HEK293T (cell line): ENCODE results near the gene CNST.

Experiments used
- CTCF ChIA-PET: fragments of 350-600 bp; formaldehyde crosslinking; extraction: SDS; loops from one replicate; lab custom pipeline; 2021; ENCODE audit warnings: antibody characterized with exemption, inconsistent platforms; lab: Yijun Ruan, JAX
- POLR2A ChIA-PET: fragments of 350-600 bp; formaldehyde crosslinking; extraction: SDS; loops from one replicate; lab custom pipeline; 2020; ENCODE audit warnings: antibody characterized with exemption, inconsistent platforms; lab: Yijun Ruan, JAX
- DNase-seq: peaks from one replicate; pipeline ENCODE4 v3.0.0; 2012; ENCODE audit warnings: mixed read lengths; ENCODE audit errors: extremely low spot score
- ARNT ChIP-seq: fragments of 450-650 bp; IDR thresholded peaks from 2 replicates; pipeline ENCODE4 v1.6.1; 2017; ENCODE audit warnings: mild to moderate bottlenecking
- BHLHE40 ChIP-seq: fragments of 450-650 bp; IDR thresholded peaks from 2 replicates; pipeline ENCODE4 v1.6.1; 2016; ENCODE audit warnings: mild to moderate bottlenecking, moderate library complexity, borderline replicate concordance
- CTBP1 ChIP-seq: fragments of 450-650 bp; IDR thresholded peaks from 2 replicates; pipeline ENCODE4 v1.6.1; 2016; ENCODE audit warnings: borderline replicate concordance
- ELF4 ChIP-seq: fragments of 450-650 bp; IDR thresholded peaks from 2 replicates; pipeline ENCODE4 v1.6.1; 2017; ENCODE audit warnings: antibody characterized with exemption
- FOXA1 ChIP-seq: fragments of 450-650 bp; IDR thresholded peaks from 2 replicates; pipeline ENCODE4 v1.6.1; 2016; ENCODE audit warnings: mild to moderate bottlenecking
- FOXK2 ChIP-seq: fragments of 450-650 bp; IDR thresholded peaks from 2 replicates; pipeline ENCODE4 v1.6.1; 2016; ENCODE audit warnings: mild to moderate bottlenecking
- FOXM1 ChIP-seq: fragments of 450-650 bp; IDR thresholded peaks from 2 replicates; pipeline ENCODE4 v1.6.1; 2017; ENCODE audit warnings: mild to moderate bottlenecking, borderline replicate concordance
- HDGF ChIP-seq: fragments of 450-650 bp; IDR thresholded peaks from 2 replicates; pipeline ENCODE4 v1.6.1; 2017; ENCODE audit warnings: antibody characterized with exemption, borderline replicate concordance
- L3MBTL2 ChIP-seq: fragments of 450-650 bp; conservative IDR thresholded peaks from 2 replicates; pipeline ENCODE4 v1.6.1; 2016; ENCODE audit warnings: mild to moderate bottlenecking
- LEF1 ChIP-seq: fragments of 450-650 bp; IDR thresholded peaks from 2 replicates; pipeline ENCODE4 v1.6.1; 2017; ENCODE audit warnings: mild to moderate bottlenecking, borderline replicate concordance
- NFRKB ChIP-seq: fragments of 450-650 bp; IDR thresholded peaks from 2 replicates; pipeline ENCODE4 v1.6.1; 2016; ENCODE audit warnings: mild to moderate bottlenecking, moderate library complexity
- PKNOX1 ChIP-seq: fragments of 450-650 bp; IDR thresholded peaks from 2 replicates; pipeline ENCODE4 v1.6.1; 2016
- SP1 ChIP-seq: fragments of 450-650 bp; IDR thresholded peaks from 2 replicates; pipeline ENCODE4 v1.6.1; 2017
- SUZ12 ChIP-seq: fragments of 450-650 bp; IDR thresholded peaks from 2 replicates; pipeline ENCODE4 v1.6.1; 2016; ENCODE audit warnings: mild to moderate bottlenecking
- TARDBP ChIP-seq: fragments of 450-650 bp; IDR thresholded peaks from 2 replicates; pipeline ENCODE4 v1.6.1; 2016
- ZNF384 ChIP-seq: fragments of 450-650 bp; IDR thresholded peaks from 2 replicates; pipeline ENCODE4 v1.6.1; 2016

The CNST gene

GRCh38 chr1:246526915-246527314 is 39.3 kb upstream of the CNST start:
- no peak for TF ChIP-seq FOXA1
- TF ChIP-seq ZNF384, result no peak
- no peak for TF ChIP-seq SUZ12
- no peak for TF ChIP-seq SP1
- no peak for TF ChIP-seq L3MBTL2
- TF ChIP-seq ARNT, result no peak
- no peak for TF ChIP-seq LEF1
- TF ChIP-seq TARDBP, result no peak
- TF ChIP-seq NFRKB, result no peak
- no peak for TF ChIP-seq ELF4
- no peak for TF ChIP-seq FOXM1
- ChIA-PET POLR2A (no interaction called here), CTCF (no interaction called here)
- no peak for DNase-seq

GRCh38 chr1:246527402-246528088 is 38.7 kb upstream of the CNST start:
- no peak for DNase-seq
- TF ChIP-seq ZNF384, result no peak
- no peak for TF ChIP-seq BHLHE40
- no peak for TF ChIP-seq TARDBP
- TF ChIP-seq FOXM1, result no peak
- no peak for TF ChIP-seq FOXA1
- CTCF ChIA-PET, result no interaction called here
- POLR2A ChIA-PET, result no interaction called here

GRCh38 chr1:246528933-246529731 is 37.1 kb upstream of the CNST start:
- DNase-seq, result no peak
- ChIA-PET POLR2A (no interaction called here), CTCF (no interaction called here)
- no peak for TF ChIP-seq NFRKB
- no peak for TF ChIP-seq ARNT
- TF ChIP-seq PKNOX1, result no peak
- no peak for TF ChIP-seq ELF4
- no peak for TF ChIP-seq LEF1
- TF ChIP-seq BHLHE40, result no peak
- TF ChIP-seq SP1, result no peak
- TF ChIP-seq L3MBTL2, result no peak
- no peak for TF ChIP-seq HDGF
- no peak for TF ChIP-seq ZNF384
- TF ChIP-seq TARDBP, result no peak
- TF ChIP-seq FOXA1, result no peak
- no peak for TF ChIP-seq FOXM1
- no peak for TF ChIP-seq SUZ12
- no peak for TF ChIP-seq FOXK2
- TF ChIP-seq CTBP1, result no peak

- ChIA-PET CTCF (interaction anchor here (0.6 kb wide), 2 partner anchors 38 to 184 kb away, joined by 3 read pairs; no protein-coding TSS in a partner anchor), POLR2A (no interaction called here)
- DNase-seq, result no peak
- no peak for TF ChIP-seq NFRKB
These were observed 35.8 kb upstream of the CNST start for GRCh38 chr1:246530482-246530881.

GRCh38 chr1:246532519-246532918 is 33.7 kb upstream of the CNST start:
- ChIA-PET CTCF (no interaction called here), POLR2A (no interaction called here)
- no peak for DNase-seq
- no peak for TF ChIP-seq LEF1
- TF ChIP-seq HDGF, result no peak

GRCh38 chr1:246533371-246533905 is 32.8 kb upstream of the CNST start:
- no peak for DNase-seq
- ChIA-PET POLR2A (no interaction called here), CTCF (no interaction called here)
- TF ChIP-seq FOXA1, result no peak
- TF ChIP-seq ZNF384, result no peak
- no peak for TF ChIP-seq SUZ12

- TF ChIP-seq TARDBP, result no peak
- no peak for TF ChIP-seq FOXK2
- no peak for TF ChIP-seq SUZ12
- TF ChIP-seq LEF1, result no peak
- no peak for TF ChIP-seq ARNT
- no peak for TF ChIP-seq PKNOX1
- TF ChIP-seq L3MBTL2, result no peak
- DNase-seq, result no peak
- ChIA-PET CTCF (no interaction called here), POLR2A (no interaction called here)
These were observed 32.1 kb upstream of the CNST start for GRCh38 chr1:246534114-246534513.
